ENCODE measurements around the gene PIRT.
"Not testable (repeated sequence)": the region's sequence is repeated elsewhere in the genome, so short reads cannot be mapped to it uniquely, and the experiment has no call there.

The PIRT gene

DNA sequence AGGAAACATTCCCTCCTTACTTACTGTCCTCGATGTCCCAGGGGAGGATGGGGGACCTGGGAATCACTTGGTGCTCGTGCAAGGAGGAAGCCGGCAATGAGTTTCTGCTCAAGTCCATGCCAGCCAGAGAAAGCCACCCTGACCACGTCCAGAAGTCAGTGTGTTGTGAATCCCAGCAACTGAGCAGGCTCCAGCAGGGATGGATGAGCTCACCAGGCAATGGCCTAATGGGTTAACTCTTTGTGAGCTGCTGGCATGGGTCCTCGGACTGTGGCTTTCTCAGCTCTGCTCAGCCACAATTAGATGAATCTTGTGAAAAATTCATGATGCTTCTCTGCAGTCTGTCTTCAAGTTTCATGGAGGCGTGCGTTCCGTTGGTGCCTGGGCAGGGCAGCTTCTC is at the start of gene PIRT:
TSS of gene PIRT (minus strand) at position 167 of the 400 bp plus-strand sequence. CDS start 12,442 bp downstream, outside the sequence.
- Mint-ChIP-seq H3K4me3 (no peak within 1 kb of the TSS), H3K9me3 (no peaks in the 10 kb centered on the region), H3K27me3 (peaks cover 2% of the 10 kb centered on the region), H3K27ac (ENCODE audit: low read depth) (no peak within 1 kb of the TSS), H3K36me3 (ENCODE audit: insufficient read depth) (no peaks in the 10 kb centered on the region), H3K4me1 (no peaks in the 10 kb centered on the region)
- ATAC-seq (replicated peaks; ENCODE audit: extremely low read depth, poor library complexity, severe bottlenecking) (no peak), DNase-seq (ENCODE audit: low spot score in 2 of 2) (no peak)

DNA sequence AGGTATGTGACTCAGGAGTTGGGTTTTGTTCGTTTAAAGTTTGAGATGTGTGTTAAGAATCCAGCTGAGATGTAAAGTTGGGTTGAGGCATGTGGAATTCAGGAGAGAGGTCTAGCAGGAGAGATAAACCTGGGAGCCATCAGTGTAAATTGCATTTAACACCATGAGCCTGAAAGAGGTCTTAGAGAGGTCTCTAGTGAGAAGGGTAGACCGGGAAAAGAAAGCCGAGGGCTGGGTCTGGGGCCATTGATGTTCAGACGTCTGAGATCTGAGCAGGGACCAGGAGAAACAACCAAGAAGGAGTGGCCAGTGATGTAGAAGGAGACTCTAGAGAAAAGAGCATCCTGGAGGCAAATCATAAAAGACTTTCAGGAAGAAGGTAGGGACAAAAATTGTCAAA is 44.1 kb upstream of the PIRT start:
- Mint-ChIP-seq H3K27ac (ENCODE audit: low read depth) (no peak overlapping the region), H3K9me3 (no peaks in the 10 kb centered on the region), H3K4me3 (no peak overlapping the region), H3K4me1 (no peaks in the 10 kb centered on the region), H3K36me3 (ENCODE audit: insufficient read depth) (no peaks in the 10 kb centered on the region), H3K27me3 (peaks cover 26% of the 10 kb centered on the region)
- DNase-seq (ENCODE audit: low spot score in 2 of 2) (no peak), ATAC-seq (replicated peaks; ENCODE audit: extremely low read depth, poor library complexity, severe bottlenecking) (no peak)

DNA sequence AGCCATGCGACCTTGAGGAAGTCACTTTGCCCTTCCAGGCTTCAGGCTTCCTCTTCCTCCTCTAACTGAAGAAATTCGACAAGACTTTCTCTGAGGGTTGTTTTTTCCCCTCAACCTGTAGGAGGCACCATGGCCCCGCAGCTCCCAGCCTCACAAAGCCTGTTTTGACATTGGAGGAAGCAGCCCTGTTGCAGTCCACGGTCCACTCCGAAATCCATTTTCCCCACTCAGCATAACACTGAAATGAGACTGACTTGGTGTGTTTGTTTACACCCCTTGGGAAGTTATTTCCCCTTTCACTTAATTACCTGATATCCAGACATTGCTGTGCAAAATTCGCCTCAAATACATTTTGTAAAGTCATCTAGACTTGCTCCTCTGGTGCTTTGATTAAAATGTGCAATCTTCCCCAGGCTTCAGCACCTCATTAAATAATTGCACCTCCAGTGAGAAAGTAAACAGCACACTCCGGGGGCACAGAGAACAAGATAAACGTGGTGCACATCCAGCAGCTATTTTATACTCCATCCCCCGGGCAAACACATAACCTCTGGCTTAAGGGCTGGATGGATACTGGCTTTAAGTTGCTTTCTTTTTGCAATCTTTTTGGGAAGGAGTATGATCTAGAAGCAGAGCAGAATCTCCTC is 41.4 kb upstream of the PIRT start:
- Mint-ChIP-seq H3K27me3 (peaks cover 43% of the 10 kb centered on the region), H3K27ac (ENCODE audit: low read depth) (no peak overlapping the region), H3K36me3 (ENCODE audit: insufficient read depth) (no peaks in the 10 kb centered on the region), H3K9me3 (no peaks in the 10 kb centered on the region), H3K4me3 (no peak overlapping the region), H3K4me1 (no peaks in the 10 kb centered on the region)
- no peak for ATAC-seq (replicated peaks; ENCODE audit: extremely low read depth, poor library complexity, severe bottlenecking)
- no peak for DNase-seq (ENCODE audit: low spot score in 2 of 2)

DNA sequence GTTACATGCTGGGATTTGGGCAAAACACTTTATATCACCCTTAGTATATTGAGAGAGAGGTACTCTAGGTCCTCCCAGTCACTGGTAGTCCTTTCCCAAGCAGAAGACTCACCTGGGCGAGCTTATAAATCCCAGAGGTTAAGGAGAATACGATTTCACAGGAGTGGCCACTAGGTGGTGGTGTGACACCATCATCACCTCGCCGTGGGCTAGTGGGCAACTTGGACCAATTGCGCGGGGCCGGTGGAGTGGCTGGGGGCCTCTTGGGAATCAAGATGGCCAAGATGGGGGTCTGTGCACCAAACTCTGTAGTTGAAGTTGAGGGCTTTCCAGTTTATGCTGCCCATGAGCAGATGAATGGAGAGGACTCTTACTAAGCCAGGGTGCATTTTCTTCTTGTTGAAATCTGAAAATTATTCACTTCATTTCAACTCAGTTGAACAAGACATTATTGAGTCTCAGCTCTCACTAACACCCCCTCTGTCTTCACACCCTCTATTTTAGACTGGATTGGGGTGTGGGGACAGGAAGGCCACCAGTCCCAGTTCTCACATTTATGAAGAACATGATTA is 38.2 kb upstream of the PIRT start:
- ATAC-seq (replicated peaks; ENCODE audit: extremely low read depth, poor library complexity, severe bottlenecking), result no peak

DNA sequence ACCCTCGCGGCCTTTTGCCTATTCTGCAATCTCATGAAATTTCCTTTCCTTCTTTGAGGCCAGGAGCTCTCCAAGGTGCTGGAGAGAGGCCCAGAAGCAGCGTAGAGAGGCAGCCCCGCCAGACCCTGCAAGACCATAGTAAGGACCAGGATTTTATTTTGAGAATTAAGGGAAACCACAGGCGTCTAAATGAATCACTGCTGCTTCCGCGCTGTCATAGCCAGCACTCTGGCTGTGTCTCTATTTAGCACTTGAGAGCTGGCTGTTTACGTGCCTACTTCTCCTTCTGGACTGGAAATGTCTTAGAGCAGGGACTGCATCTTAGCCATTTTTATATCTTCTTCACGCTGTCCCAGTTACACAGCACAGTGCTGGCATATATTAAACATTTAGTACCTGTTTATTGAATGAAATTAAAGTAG is 37.6 kb upstream of the PIRT start:
- Mint-ChIP-seq H3K36me3 (ENCODE audit: insufficient read depth) (no peaks in the 10 kb centered on the region), H3K27me3 (peaks cover 63% of the 10 kb centered on the region), H3K9me3 (no peaks in the 10 kb centered on the region), H3K27ac (ENCODE audit: low read depth) (no peak overlapping the region), H3K4me1 (no peaks in the 10 kb centered on the region), H3K4me3 (no peak overlapping the region)
- ATAC-seq (replicated peaks; ENCODE audit: extremely low read depth, poor library complexity, severe bottlenecking) (no peak), DNase-seq (ENCODE audit: low spot score in 2 of 2) (no peak)

More for the DNA sequence above, 38.2 kb upstream of the PIRT start:
- Mint-ChIP-seq H3K27ac (ENCODE audit: low read depth) (no peak overlapping the region), H3K27me3 (peaks cover 57% of the 10 kb centered on the region), H3K4me1 (no peaks in the 10 kb centered on the region), H3K36me3 (ENCODE audit: insufficient read depth) (no peaks in the 10 kb centered on the region), H3K4me3 (no peak overlapping the region), H3K9me3 (no peaks in the 10 kb centered on the region)
- DNase-seq (ENCODE audit: low spot score in 2 of 2), result no peak

DNA sequence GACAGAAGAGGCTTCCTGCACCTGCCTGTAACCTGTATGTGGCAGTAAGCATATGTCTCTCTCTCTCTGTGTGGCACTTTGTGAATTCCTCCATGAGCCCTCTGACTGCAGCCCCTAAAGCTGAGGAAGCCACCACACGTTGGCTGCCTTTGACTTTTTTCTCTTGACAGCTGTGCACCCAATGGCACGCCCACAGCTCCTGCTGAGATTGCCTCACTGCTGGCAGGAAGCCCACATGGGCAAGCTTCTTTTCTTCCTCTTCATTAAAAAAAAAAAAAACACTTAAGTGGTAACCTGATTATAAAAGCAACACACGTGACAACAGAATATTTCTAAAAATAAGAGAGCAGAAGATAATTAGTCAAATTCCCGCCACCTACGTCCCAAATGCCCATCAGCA is 34.0 kb upstream of the PIRT start:
- Mint-ChIP-seq H3K36me3 (ENCODE audit: insufficient read depth) (no peaks in the 10 kb centered on the region), H3K4me1 (no peaks in the 10 kb centered on the region), H3K27me3 (peaks cover 40% of the 10 kb centered on the region), H3K27ac (ENCODE audit: low read depth) (no peak overlapping the region), H3K4me3 (no peak overlapping the region), H3K9me3 (peaks cover 10% of the 10 kb centered on the region)
- ATAC-seq (replicated peaks; ENCODE audit: extremely low read depth, poor library complexity, severe bottlenecking) (no peak), DNase-seq (ENCODE audit: low spot score in 2 of 2) (no peak)

DNA sequence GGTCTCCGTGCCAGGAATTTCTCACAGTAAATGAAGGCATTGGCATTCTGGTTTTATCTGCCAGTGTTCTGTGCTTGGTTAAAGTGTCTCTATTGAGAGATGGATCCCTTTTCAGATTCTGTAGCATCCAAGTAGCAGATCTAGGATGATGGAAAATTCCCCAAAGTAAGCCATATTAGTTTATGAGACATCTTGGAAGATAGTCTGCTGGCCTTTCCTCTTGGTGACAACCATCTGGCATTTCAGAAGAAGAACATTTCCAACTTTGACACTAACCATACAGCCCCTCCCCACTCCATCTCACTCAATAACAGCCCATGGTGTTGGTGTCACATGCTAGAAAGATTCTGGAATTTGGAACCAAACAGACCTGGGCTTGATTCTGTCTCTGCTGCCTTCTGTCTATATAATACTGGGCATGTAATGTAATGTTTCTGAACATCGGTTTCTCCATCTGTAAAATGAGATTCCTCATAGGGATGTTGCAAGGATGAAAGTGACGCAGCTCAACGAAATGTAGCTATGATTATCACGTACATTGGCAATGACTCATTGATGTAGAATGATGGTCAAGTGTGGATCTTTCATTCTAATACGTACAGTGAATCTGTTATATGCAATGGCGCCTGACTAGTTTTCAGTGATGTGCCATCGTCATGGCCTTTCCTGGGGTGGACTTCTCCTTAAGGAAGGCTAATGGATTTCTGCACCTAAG is 32.6 kb upstream of the PIRT start:
- Mint-ChIP-seq H3K4me1 (no peaks in the 10 kb centered on the region), H3K36me3 (ENCODE audit: insufficient read depth) (no peaks in the 10 kb centered on the region), H3K4me3 (no peak overlapping the region), H3K27me3 (peaks cover 35% of the 10 kb centered on the region), H3K27ac (ENCODE audit: low read depth) (no peak overlapping the region), H3K9me3 (peaks cover 10% of the 10 kb centered on the region)
- no peak for DNase-seq (ENCODE audit: low spot score in 2 of 2)
- ATAC-seq (replicated peaks; ENCODE audit: extremely low read depth, poor library complexity, severe bottlenecking), result no peak

DNA sequence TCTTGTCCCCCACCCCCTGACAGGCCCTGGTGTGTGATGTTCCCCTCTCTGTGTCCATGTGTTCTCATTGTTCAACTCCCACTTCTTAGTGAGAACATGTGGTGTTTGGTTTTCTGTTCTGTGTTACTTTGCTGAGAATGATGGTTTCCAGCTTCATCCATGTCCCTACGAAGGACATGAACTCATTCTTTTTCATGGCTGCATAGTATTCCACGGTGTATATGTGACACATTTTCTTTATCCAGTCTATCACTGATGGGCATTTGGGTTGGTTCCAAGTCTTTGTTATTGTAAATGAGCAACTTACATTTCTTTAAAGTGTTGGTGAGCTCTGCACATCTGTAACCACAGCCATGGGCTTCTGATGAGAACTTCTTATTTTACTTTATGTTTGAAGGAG is 30.9 kb upstream of the PIRT start:
- not testable (repeated sequence) for H3K4me3 Mint-ChIP-seq; DNase-seq (ENCODE audit: low spot score in 2 of 2); H3K27ac Mint-ChIP-seq (ENCODE audit: low read depth); ATAC-seq (replicated peaks; ENCODE audit: extremely low read depth, poor library complexity, severe bottlenecking); H3K4me1 Mint-ChIP-seq; H3K36me3 Mint-ChIP-seq (ENCODE audit: insufficient read depth)
- Mint-ChIP-seq H3K27me3 (peaks cover 39% of the 10 kb centered on the region), H3K9me3 (peaks cover 10% of the 10 kb centered on the region)

DNA sequence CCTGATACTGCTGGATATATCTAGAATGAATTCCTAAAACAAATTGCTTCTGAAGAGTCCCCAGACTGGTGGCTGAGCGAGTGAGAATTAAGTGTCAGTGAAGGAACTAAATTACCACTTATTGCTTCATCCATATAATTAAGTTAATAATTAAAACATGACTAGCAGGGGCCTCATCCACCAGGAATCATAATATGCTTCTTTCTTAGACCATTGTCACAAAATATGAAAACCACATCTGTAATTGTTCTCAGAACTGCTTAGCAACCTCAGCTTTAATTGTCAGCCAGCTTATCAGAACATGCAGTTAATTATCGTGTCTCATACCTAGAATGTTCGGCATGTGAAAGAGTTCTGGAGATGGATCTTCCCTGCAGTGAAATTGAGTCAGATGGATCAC is 21.2 kb upstream of the PIRT start:
- Mint-ChIP-seq H3K27me3 (peaks cover 19% of the 10 kb centered on the region), H3K27ac (ENCODE audit: low read depth) (no peak overlapping the region), H3K4me3 (no peak overlapping the region), H3K9me3 (no peaks in the 10 kb centered on the region), H3K4me1 (no peaks in the 10 kb centered on the region), H3K36me3 (ENCODE audit: insufficient read depth) (no peaks in the 10 kb centered on the region)
- DNase-seq (ENCODE audit: low spot score in 2 of 2), result no peak
- no peak for ATAC-seq (replicated peaks; ENCODE audit: extremely low read depth, poor library complexity, severe bottlenecking)

DNA sequence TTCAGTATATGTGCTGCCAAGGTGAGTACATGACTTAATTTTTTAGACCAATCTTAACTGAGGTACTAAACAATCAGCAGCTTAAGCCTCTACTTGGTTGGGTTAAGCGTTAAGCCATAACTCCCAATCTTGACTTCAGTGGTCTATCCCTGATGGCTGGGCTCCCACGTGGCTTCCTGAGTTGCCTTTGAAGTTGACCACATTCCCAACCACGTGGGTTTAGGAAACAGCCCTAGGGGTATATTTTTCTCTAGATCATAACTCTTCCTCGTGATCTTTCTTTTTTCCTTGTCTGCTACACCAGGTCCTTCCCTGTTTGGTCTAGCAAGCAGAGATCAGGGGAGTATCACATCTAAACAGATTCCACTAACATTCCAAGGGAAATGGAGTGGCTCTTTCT is 20.1 kb upstream of the PIRT start:
- no peak for ATAC-seq (replicated peaks; ENCODE audit: extremely low read depth, poor library complexity, severe bottlenecking)
- no peaks in the 10 kb centered on the region for H3K4me1 Mint-ChIP-seq
- H3K4me3 Mint-ChIP-seq, result no peak overlapping the region
- H3K27me3 Mint-ChIP-seq, result peaks cover 10% of the 10 kb centered on the region
- no peaks in the 10 kb centered on the region for H3K9me3 Mint-ChIP-seq
- DNase-seq (ENCODE audit: low spot score in 2 of 2), result no peak
- no peaks in the 10 kb centered on the region for H3K36me3 Mint-ChIP-seq (ENCODE audit: insufficient read depth)
- no peak overlapping the region for H3K27ac Mint-ChIP-seq (ENCODE audit: low read depth)

DNA sequence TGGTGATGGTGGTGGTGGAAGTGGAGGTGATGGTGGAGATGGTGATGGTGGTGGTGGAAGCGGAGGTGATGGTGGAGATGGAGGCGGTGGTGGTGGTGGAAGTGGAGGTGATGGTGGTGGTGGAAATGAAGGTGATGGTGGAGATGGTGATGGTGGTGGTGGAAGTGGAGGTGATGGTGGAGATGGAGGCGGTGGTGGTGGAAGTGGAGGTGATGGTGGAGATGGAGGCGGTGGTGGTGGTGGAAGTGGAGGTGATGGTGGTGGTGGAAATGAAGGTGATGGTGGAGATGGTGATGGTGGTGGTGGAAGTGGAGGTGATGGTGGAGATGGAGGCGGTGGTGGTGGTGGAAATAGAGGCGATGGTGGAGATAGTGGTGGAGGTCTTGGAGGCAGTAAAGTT is 8.7 kb upstream of the PIRT start:
- H3K4me1 Mint-ChIP-seq; ATAC-seq (replicated peaks; ENCODE audit: extremely low read depth, poor library complexity, severe bottlenecking); H3K9me3 Mint-ChIP-seq; DNase-seq (ENCODE audit: low spot score in 2 of 2); H3K27ac Mint-ChIP-seq (ENCODE audit: low read depth); H3K36me3 Mint-ChIP-seq (ENCODE audit: insufficient read depth); H3K4me3 Mint-ChIP-seq: not testable (repeated sequence)
- H3K27me3 Mint-ChIP-seq, result peaks cover 43% of the 10 kb centered on the region

DNA sequence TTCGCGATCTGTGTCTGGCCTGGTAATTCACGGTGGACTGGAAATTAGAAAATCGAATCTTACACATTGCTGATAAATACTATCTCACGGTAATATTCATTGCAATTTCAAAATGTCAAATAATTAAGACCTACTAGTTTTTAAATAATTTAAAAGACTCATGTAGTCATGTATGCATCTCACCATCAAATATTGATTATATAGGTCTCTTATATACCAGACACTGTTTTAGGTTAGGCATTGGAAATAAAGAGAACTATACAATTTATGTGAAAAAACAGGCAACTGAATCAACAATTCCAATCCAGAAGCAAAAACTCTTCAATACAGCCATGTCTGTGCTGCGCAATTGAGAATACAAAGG is 7.5 kb upstream of the PIRT start:
- peaks cover 30% of the 10 kb centered on the region for H3K27me3 Mint-ChIP-seq
- H3K4me3 Mint-ChIP-seq, result peak overlapping the region; percentile 50
- no peaks in the 10 kb centered on the region for H3K9me3 Mint-ChIP-seq
- H3K4me1 Mint-ChIP-seq, result peaks cover 8% of the 10 kb centered on the region
- DNase-seq (ENCODE audit: low spot score in 2 of 2) (no peak), ATAC-seq (replicated peaks; ENCODE audit: extremely low read depth, poor library complexity, severe bottlenecking) (no peak)
- no peak overlapping the region for H3K27ac Mint-ChIP-seq (ENCODE audit: low read depth)
- H3K36me3 Mint-ChIP-seq (ENCODE audit: insufficient read depth), result no peaks in the 10 kb centered on the region

Data from central memory CD8-positive, alpha-beta T cell (primary cell).